Activated CD4-positive, alpha-beta memory T cell treated with anti-CD3 and anti-CD28 coated beads, Interleukin-2, amount 10 ng/mL, durations not matched to agents 7 days and 5 days (primary cell): Measurements from ENCODE around the gene TWF1. TPM values are rescaled to one million over a fixed set of nuclear protein-coding genes. Genes with fewer than 3 reads are reported as not detected.

Experiments used
- CTCF ChIA-PET: fragments of 350-600 bp; sonication (Branson Sonifier 250); formaldehyde crosslinking; loops from one replicate; lab custom pipeline; 2021; ENCODE audit warnings: antibody characterized with exemption, inconsistent platforms; lab: Charles Lee
- POLR2A ChIA-PET: fragments of 350-600 bp; sonication (Branson Sonifier 250); formaldehyde crosslinking; loops from one replicate; lab custom pipeline; 2021; ENCODE audit warnings: antibody characterized with exemption; lab: Charles Lee
- DNase-seq: peaks from one replicate; pipeline ENCODE4 v3.0.0-alpha.2; 2020
- H3K27ac Mint-ChIP-seq: one replicate; pipeline ENCODE4 v1.8.0; 2021; ENCODE audit warnings: mild to moderate bottlenecking, mixed read lengths
- H3K27me3 Mint-ChIP-seq: one replicate; pipeline ENCODE4 v1.8.0; 2021; ENCODE audit warnings: mixed read lengths
- H3K36me3 Mint-ChIP-seq: one replicate; pipeline ENCODE4 v1.8.0; 2021; ENCODE audit warnings: low read depth, mixed read lengths
- H3K4me1 Mint-ChIP-seq: one replicate; pipeline ENCODE4 v1.8.0; 2021; ENCODE audit warnings: mixed read lengths
- H3K4me3 Mint-ChIP-seq: one replicate; pipeline ENCODE4 v1.8.0; 2021; ENCODE audit warnings: mild to moderate bottlenecking, mixed read lengths
- H3K9me3 Mint-ChIP-seq: one replicate; pipeline ENCODE4 v1.8.0; 2021; ENCODE audit warnings: mixed read lengths
- total RNA-seq, 2 experiments: library from RNA; stranded (reverse); gene quantifications; one replicate each; pipeline ENCODE4 v1.2.3, GENCODE V29; 2021

Gene TWF1
- total RNA-seq, 2 experiments from 2014 or later: 29.1 to 33.6 TPM

DNA sequence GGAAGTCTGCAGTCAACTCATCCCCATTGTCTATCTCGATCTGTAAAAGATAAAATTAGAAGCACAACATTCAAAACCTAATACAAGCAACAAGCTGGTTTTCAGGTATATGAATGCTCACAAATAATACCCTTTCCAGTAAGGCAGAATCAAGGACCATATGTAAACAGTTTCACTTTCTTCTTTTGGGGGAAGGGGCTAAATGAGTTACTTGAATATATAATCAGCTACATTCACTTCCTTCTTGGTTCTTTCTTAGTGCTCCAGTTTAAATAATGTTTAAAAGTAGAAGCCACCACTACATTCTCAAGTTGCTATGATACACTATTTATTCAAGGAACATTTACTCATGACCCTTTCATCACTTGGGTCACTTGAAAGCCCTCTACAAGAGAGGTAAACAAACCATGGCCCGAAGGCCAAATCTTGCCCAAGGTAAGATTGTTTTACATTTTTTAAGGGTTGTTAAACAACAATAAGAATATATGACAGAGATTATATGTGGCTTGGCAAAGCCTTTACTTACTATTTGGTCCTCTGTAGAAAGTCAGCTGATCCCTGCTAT, 10.3 kb downstream of the TWF1 start:
- ChIA-PET POLR2A (interaction anchor here (2.8 kb wide), 1 partner anchor 10 kb away, joined by 23 read pairs; the partner anchor contains the start of gene TWF1), CTCF (interaction anchor here (1.2 kb wide), 1 partner anchor 10 kb away, joined by 4 read pairs; the partner anchor contains the start of gene TWF1)
- DNase-seq: no peak
- Mint-ChIP-seq H3K27me3 (no peaks in the 10 kb centered on the region), H3K36me3 (peaks cover 42% of the 10 kb centered on the region), H3K4me1 (peaks cover 2% of the 10 kb centered on the region), H3K4me3 (no peak overlapping the region), H3K27ac (no peak overlapping the region), H3K9me3 (no peaks in the 10 kb centered on the region)

DNA sequence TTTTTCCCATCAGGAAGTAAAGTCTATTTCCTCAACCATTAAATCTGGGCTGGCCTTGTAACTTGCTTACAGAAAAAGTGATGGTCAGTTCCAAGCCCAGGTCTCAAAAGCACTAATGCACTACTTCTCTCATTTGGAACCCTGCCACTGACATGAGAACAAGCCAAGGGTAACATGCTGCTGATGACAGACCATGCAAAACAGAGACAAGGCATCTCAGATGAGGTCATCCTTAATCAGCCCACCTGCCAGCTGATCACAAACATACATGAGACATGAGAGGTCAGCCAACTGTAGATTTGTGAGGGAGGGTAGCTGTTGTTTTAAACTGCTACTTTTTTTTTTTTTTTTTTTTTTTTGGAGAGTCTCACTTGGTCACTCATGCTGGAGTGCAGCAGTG, 16.2 kb downstream of the TWF1 start:
- no peak for DNase-seq
- CTCF ChIA-PET: interaction anchor here (0.7 to 1.3 kb wide), 2 partner anchors 12 to 53 kb away, joined by 3 to 6 read pairs; no protein-coding TSS in a partner anchor
- H3K27me3 Mint-ChIP-seq: no peaks in the 10 kb centered on the region

DNA sequence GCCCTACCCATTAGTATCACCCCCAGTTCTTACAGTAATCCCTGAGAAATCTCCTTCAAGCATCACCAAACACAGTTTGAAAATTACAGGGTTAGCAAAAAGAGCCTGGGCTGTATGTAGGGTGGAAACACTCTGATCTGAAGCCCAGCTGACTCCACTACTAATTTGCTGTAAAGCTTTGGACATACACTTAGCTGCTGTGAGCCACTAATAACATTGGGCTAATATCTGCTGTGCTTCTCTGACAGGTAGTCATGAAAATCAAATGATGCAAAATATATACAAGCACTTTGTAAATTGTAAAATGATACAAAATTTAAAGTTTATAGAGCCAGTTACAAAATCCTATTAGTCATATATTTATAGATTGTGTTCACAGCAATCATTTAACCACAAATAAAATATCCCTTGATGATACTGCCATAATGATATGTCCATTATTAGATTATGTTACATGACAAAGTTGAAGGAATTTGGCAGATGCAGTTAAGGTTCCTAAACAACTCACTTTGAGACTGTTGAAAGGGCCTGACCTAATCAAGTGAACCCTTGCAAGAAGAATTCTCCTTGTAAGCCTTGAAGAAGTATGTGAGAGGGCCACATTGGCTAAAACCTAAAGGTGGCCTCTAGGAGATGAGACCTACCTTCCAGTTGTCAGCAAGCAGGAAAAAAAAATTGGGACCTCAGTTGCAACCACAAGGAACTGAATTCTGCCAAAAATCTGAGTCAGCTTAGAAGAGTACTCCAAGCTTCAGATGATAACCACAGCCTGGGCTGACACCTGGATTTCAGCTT, 19.0 kb downstream of the TWF1 start:
- H3K4me3 Mint-ChIP-seq: no peak overlapping the region
- no peaks in the 10 kb centered on the region for H3K4me1 Mint-ChIP-seq
- ChIA-PET CTCF (interaction anchor here (1.1 kb wide), 1 partner anchor 10 kb away, joined by 3 read pairs; no protein-coding TSS in a partner anchor), POLR2A (interaction anchor here (0.8 to 1.2 kb wide), 3 partner anchors 18 to 49 kb away, joined by 3 to 5 read pairs (median 3); partner anchors contain the start of gene TMEM117)
- no peak overlapping the region for H3K27ac Mint-ChIP-seq
- H3K36me3 Mint-ChIP-seq: peaks cover 56% of the 10 kb centered on the region
- no peaks in the 10 kb centered on the region for H3K27me3 Mint-ChIP-seq
- DNase-seq: no peak
- no peaks in the 10 kb centered on the region for H3K9me3 Mint-ChIP-seq

More for the DNA sequence above, 16.2 kb downstream of the TWF1 start:
- Mint-ChIP-seq H3K36me3 (peaks cover 42% of the 10 kb centered on the region), H3K9me3 (no peaks in the 10 kb centered on the region), H3K4me3 (no peak overlapping the region), H3K27ac (no peak overlapping the region), H3K4me1 (no peaks in the 10 kb centered on the region)
- POLR2A ChIA-PET: no interaction called here

DNA sequence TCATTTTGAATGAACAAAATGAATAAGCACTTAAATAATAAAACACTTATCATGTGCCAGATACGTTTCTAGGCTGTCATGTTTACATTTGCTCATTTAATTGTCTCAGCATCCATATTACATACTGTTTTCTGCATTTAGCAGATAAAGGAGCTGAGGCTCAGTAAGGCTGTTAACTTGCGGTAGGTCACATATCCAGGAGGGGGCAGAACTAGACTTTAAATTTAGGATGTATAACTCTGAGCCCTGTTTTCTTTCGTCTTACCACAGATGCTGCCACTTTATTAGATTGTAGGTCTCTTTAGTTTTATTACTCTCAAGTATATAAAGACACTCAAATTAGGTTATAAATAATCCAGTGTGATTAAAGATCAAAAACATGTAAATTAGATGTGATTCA, 29.6 kb downstream of the TWF1 start:
- no peak overlapping the region for H3K4me3 Mint-ChIP-seq
- no peak overlapping the region for H3K27ac Mint-ChIP-seq
- H3K36me3 Mint-ChIP-seq: peaks cover 35% of the 10 kb centered on the region
- POLR2A ChIA-PET: interaction anchor here (1.2 to 1.7 kb wide), 2 partner anchors 18 to 22 kb away, joined by 4 to 7 read pairs; partner anchors contain the start of genes IRAK4 and PUS7L
- DNase-seq: no peak
- no peaks in the 10 kb centered on the region for H3K9me3 Mint-ChIP-seq
- CTCF ChIA-PET: interaction anchor here (0.6 to 2.8 kb wide), 7 partner anchors 10 to 1746 kb away, joined by 3 to 29 read pairs (median 3); partner anchors contain the start of genes IRAK4 and PUS7L
- peaks cover 1% of the 10 kb centered on the region for H3K4me1 Mint-ChIP-seq
- H3K27me3 Mint-ChIP-seq: no peaks in the 10 kb centered on the region

DNA sequence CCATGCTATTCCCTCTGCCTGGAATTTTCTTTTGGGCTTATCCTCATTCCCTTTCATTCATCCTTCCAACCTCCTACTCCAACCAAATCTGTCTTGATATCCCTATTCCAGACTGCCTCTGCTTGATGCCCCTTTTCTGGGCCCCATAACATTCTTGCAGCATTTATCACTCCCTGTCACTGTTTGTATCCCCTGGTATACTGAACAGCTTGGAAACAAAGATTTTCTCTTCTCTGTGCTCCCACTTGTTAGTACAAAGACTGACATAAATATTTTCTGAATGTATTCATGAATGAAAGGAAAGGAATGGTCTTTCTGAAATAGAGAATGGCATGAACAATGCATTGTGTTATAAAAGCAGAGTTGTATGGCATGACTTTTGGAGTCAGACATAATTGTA, 39.8 kb downstream of the TWF1 start:
- no peak for DNase-seq
- no peaks in the 10 kb centered on the region for H3K27me3 Mint-ChIP-seq
- POLR2A ChIA-PET: no interaction called here
- no peak overlapping the region for H3K27ac Mint-ChIP-seq
- H3K4me1 Mint-ChIP-seq: peaks cover 22% of the 10 kb centered on the region
- H3K4me3 Mint-ChIP-seq: no peak overlapping the region
- no peaks in the 10 kb centered on the region for H3K9me3 Mint-ChIP-seq
- CTCF ChIA-PET: interaction anchor here (1.2 kb wide), 1 partner anchor 116 kb away, joined by 4 read pairs; no protein-coding TSS in a partner anchor
- peaks cover 57% of the 10 kb centered on the region for H3K36me3 Mint-ChIP-seq

DNA sequence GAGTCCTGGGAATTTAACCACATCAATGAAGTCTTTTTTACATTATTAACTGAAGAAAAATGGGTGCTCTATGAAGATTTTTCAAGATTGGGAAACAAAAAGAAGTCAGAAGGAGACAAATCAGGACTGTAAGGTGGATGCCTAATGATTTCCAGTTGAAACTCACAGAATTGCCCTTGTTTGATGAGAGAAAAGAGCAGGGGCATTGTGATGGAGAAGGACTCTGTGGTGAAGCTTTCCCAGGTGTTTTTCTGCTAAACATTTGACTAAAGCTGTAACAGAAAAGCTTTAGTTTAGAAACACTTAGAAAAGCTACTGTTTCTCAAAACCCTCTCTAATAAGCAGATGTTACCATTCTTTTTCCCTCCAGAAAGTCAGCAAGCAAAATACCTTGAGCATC, 41.6 kb downstream of the TWF1 start:
- Mint-ChIP-seq H3K4me1 (peaks cover 35% of the 10 kb centered on the region), H3K9me3 (no peaks in the 10 kb centered on the region), H3K4me3 (no peak overlapping the region), H3K36me3 (peaks cover 52% of the 10 kb centered on the region), H3K27me3 (no peaks in the 10 kb centered on the region), H3K27ac (no peak overlapping the region)
- ChIA-PET CTCF (no interaction called here), POLR2A (no interaction called here)
- no peak for DNase-seq

DNA sequence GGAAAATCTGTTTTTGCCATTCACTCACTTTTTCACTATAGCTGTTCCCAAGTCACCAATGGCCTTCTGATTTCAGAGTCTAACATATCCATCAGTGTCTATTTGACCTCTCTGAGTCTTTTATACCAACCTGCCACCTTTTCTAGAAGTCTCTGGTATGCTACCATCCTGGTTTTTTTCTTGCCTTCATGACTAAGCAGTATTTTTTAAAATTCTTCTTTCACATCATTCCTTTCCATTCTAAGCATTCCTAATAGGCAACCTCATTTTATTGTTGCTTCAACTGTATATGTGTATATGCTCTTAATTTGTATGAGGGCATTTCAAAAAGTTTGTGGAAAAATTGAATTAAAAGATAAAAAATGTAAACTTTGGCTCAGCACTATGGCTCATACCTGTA, 42.3 kb downstream of the TWF1 start:
- H3K27ac Mint-ChIP-seq: no peak overlapping the region
- H3K4me1 Mint-ChIP-seq: peaks cover 37% of the 10 kb centered on the region
- ChIA-PET POLR2A (interaction anchor here (2.0 kb wide), 1 partner anchor 42 kb away, joined by 16 read pairs; the partner anchor contains the start of gene TWF1), CTCF (interaction anchor here (0.6 to 3.1 kb wide), 2 partner anchors 11 to 1867 kb away, joined by 4 to 7 read pairs; no protein-coding TSS in a partner anchor)
- H3K27me3 Mint-ChIP-seq: no peaks in the 10 kb centered on the region
- H3K4me3 Mint-ChIP-seq: no peak overlapping the region
- H3K36me3 Mint-ChIP-seq: peaks cover 48% of the 10 kb centered on the region
- H3K9me3 Mint-ChIP-seq: no peaks in the 10 kb centered on the region
- DNase-seq: no peak

DNA sequence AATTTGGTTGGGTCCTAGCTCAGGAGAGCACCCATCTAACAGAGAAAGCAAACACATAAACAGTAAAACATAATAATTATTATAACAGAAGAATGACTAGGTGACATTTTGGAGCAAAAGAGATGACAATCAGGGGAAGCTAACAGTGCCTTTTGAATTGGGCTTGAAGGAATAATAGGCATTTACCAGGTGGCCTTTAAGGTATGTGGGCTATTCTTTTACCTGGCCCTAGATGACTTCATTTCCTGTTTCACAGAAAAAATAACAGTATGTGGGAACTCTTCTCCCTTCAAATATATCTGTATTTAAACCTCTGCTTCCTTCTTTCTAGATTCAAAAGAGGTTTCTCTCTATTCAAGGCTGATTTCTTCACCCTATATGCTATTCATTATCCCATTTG, 43.5 kb downstream of the TWF1 start:
- CTCF ChIA-PET: interaction anchor here (0.6 to 3.1 kb wide), 3 partner anchors 12 to 52 kb away, joined by 3 to 7 read pairs (median 5); no protein-coding TSS in a partner anchor
- Mint-ChIP-seq H3K36me3 (peaks cover 45% of the 10 kb centered on the region), H3K4me1 (peaks cover 46% of the 10 kb centered on the region)

DNA sequence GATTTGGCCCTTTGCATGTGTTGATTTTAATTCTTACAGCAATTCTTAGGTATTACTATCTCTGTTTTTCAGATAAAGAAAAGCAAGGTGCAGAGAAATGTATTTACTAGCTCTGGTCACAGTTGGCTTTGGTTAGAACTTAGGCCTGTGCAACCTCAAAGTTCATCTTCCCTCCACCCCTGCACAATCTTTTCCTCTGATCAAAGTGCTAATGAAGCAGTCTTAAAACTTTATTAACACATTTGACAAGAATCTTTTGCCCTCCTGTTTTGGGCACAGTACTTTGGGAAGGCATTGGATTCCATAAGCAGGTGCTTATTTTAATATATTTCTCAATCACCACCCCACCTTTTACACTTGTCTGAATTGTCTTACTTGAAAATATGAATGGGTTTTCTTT, 44.6 kb downstream of the TWF1 start:
- CTCF ChIA-PET: interaction anchor here (0.7 to 3.1 kb wide), 2 partner anchors 14 to 38 kb away, joined by 3 to 7 read pairs; no protein-coding TSS in a partner anchor
- POLR2A ChIA-PET: interaction anchor here (2.0 to 4.2 kb wide), 2 partner anchors 44 to 46 kb away, joined by 16 to 88 read pairs; partner anchors contain the start of gene TWF1
- Mint-ChIP-seq H3K4me1 (peaks cover 54% of the 10 kb centered on the region), H3K27me3 (no peaks in the 10 kb centered on the region), H3K9me3 (no peaks in the 10 kb centered on the region), H3K4me3 (peak overlapping the region; percentile 47), H3K36me3 (peaks cover 47% of the 10 kb centered on the region), H3K27ac (peak overlapping the region; percentile 38)
- no peak for DNase-seq

More for the DNA sequence above, 43.5 kb downstream of the TWF1 start:
- Mint-ChIP-seq H3K27me3 (no peaks in the 10 kb centered on the region), H3K9me3 (no peaks in the 10 kb centered on the region), H3K27ac (no peak overlapping the region), H3K4me3 (no peak overlapping the region)
- no peak for DNase-seq
- POLR2A ChIA-PET: interaction anchor here (1.0 to 2.0 kb wide), 4 partner anchors 10 to 73 kb away, joined by 3 to 16 read pairs (median 4); partner anchors contain the start of genes TMEM117 and TWF1

DNA sequence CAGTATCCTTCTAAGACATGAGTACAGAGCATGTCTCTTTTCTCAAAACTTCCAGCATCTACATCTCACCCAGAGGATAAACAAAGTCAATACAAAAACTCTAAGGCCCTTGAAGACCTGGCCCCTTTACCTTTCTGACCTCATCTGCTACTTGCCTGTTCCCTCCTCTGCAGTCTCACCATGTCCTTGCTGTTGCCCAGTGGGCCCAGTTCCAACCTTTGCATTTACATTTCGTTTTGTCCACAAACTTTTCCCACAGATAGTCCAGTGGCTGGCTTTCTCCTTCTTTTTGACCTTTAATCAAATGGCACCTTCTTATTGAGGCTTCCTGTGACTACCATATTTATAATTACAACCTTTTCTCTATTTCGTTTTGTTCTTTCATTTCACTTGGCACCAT, 45.7 kb downstream of the TWF1 start:
- Mint-ChIP-seq H3K36me3 (peaks cover 48% of the 10 kb centered on the region), H3K27me3 (no peaks in the 10 kb centered on the region), H3K27ac (peak overlapping the region; percentile 99), H3K4me3 (peak overlapping the region; percentile 97), H3K9me3 (no peaks in the 10 kb centered on the region), H3K4me1 (peaks cover 60% of the 10 kb centered on the region)
- ChIA-PET CTCF (interaction anchor here (0.8 to 3.1 kb wide), 3 partner anchors 12 to 31 kb away, joined by 3 to 7 read pairs (median 4); no protein-coding TSS in a partner anchor), POLR2A (interaction anchor here (1.6 to 4.2 kb wide), 4 partner anchors 11 to 47 kb away, joined by 4 to 88 read pairs (median 8); partner anchors contain the start of gene TWF1)
- no peak for DNase-seq

DNA sequence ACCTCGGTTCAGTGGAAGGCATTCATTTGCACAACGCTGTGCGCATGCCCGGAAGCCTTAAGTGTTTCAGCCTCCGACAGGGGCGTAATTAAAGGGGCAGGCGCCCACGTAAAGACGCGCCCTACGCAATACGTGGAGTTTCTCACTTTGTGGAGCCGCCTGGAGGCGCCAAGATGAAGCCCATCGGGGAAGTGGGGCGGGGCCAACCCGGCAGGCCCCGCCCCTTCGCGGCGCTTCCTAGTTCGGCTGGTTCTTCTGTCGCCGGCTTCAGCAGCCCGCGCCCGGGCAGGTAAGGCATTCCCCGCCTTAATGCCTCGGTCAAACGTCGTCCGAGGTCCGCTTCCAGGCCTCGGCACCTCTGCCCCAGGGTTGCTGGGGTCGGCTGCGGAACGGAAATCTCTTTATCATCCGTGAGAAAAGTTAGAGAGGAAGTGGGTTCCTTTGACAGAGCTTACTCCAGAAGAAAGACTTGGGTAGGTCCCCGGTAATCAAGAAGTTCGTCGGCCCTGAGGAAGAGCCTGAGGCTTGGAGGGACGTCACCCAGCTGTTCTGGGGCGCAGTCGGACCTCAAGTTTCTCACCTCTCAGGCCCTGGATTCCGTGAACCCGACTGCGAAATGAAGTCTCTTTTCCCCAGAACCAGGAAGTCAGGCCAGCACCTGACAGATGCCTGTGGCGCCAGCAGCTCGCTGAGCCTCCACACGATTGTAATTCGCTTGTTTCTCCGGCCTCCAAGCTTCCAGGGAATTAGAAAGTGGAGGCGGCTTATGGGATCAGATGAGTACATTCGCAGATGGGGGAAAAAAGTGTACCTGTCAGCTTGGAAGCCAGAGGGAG, 47.2 kb downstream of the TWF1 start, which contains the start of the genes IRAK4 and PUS7L:
Gene IRAK4 (plus strand): TSS at position 224 of the 836 bp plus-strand sequence. CDS start 9,161 bp downstream, outside the sequence.
Gene PUS7L (minus strand): TSS at position 63 of the 836 bp plus-strand sequence. CDS start 3,545 bp downstream, outside the sequence.
- Mint-ChIP-seq H3K4me1 (peaks cover 64% of the 10 kb centered on the region), H3K36me3 (peaks cover 49% of the 10 kb centered on the region), H3K9me3 (no peaks in the 10 kb centered on the region), H3K27me3 (no peaks in the 10 kb centered on the region), H3K27ac (peak within 1 kb of the TSS; percentile 99), H3K4me3 (peak within 1 kb of the TSS; percentile 97)
- ChIA-PET CTCF (interaction anchor here (0.7 to 2.0 kb wide), 12 partner anchors 9 to 1338 kb away, joined by 3 to 8 read pairs (median 4); partner anchors contain the start of gene TWF1), POLR2A (interaction anchor here (0.8 to 4.2 kb wide), 15 partner anchors 9 to 124 kb away, joined by 3 to 88 read pairs (median 5); partner anchors contain the start of genes TMEM117 and TWF1)
- DNase-seq: peak; percentile 96
